Measurements from ENCODE around the gene TBC1D2B.
"Not testable (repeated sequence)": the region's sequence is repeated elsewhere in the genome, so short reads cannot be mapped to it uniquely, and the experiment has no call there.

TBC1D2B gene

DNA sequence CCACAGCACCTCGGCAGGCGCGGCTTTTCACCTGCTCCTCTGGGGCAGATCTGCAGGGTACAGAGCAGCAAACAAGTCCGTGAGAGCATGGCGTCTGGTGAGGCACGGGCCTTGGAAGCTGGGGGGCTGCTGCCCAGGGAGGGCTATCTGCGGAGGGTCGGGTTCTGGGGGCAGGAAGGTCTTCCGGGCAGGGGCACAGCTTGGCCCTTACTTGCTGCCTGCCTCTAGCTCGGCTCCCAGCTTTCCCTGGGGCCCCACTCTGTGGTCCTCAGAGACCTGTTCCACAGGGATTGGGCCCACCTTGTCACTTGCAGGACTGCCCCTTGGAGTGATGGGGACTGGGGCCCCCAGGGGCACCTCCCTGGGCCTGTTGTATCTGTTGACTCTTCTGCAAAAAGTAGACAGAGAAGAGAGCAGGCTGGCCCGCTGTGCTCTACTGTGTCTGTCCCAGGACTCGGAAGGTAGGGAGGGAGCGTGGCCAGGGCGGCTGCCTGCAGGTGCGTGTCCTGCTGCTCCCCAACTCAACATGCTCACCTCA lies 84.1 kb downstream of the TBC1D2B start:
- H3K4me3 ChIP-seq (ENCODE audit: low read length): no peak overlapping the region
- TF ChIP-seq CTCF (conservative IDR thresholded peaks at IDR 0.05; ENCODE audit: low read depth, low read length): no peak
- DNase-seq (ENCODE audit: low read depth): no peak

- TF ChIP-seq CTCF (conservative IDR thresholded peaks at IDR 0.05; ENCODE audit: low read depth, low read length): no peak
- no peak for DNase-seq (ENCODE audit: low read depth)
- H3K4me3 ChIP-seq (ENCODE audit: low read length): no peak overlapping the region
Measured at GRCh38 chr15:77992356-77993222, 84.9 kb downstream of the TBC1D2B start.

- H3K4me3 ChIP-seq (ENCODE audit: low read length); DNase-seq (ENCODE audit: low read depth): not testable (repeated sequence)
Measured at GRCh38 chr15:77991658-77992201, 85.8 kb downstream of the TBC1D2B start.

DNA sequence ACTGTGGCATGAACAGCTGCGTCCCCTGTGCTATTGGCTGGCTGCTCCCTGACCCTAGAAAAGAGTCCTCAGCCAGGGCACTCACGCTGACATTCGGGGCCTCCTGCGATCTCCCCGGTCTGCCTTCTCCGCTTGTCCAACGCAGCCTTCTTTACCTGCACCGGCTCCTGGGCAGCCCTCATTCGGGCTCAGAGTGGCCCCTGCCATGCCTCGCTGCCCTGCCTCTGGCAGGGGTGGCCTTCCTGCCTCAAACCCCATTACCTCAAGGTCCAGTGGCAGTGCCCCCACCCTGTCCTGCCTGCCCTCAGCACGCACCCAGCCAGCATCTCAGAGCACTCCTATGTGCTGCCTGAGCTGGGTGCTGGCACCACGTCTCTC lies 86.5 kb downstream of the TBC1D2B start:
- TF ChIP-seq CTCF (conservative IDR thresholded peaks at IDR 0.05; ENCODE audit: low read depth, low read length): no peak
- DNase-seq (ENCODE audit: low read depth): no peak

DNA sequence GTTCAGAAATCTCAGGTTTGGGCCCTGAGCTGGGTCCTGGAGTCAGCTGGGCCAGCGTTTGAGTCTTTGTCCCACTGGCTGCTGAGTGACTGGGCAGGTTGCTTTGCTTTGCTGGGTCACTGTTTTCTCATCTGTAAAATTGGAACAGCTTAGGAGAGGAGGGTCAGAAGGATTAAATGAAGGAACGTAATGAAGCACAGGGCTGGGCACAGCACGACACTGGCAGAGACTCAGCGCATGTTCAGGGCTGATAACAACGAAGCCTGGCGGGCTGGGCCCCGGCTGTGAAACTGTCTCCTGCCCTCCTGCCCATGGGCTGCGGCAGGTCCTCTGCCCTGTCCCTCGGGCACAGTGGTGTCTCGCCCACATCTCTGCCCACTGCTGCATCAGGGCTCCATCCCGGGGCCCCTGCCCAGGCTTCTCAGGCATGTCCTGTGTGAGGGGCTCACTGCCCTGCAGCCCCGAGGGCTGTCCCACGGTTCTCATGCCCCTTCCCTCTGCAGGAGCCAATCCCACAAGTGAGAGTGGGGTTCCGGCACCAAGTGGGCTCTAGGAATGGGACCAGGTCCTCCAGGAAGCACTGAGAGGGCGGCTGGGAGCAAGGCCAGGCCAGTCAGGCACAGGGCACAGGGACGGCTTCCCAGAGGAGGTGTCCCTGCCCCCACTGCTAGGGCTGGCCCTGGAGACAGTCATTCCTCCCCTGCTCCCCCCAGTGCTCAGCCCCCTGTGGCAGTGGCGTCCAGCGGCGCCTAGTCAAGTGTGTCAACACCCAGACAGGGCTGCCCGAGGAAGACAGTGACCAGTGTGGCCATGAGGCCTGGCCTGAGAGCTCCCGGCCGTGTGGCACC lies 88.0 kb downstream of the TBC1D2B start:
- no peak for DNase-seq (ENCODE audit: low read depth)
- no peak for TF ChIP-seq CTCF (conservative IDR thresholded peaks at IDR 0.05; ENCODE audit: low read depth, low read length)

More for the DNA sequence above, 86.5 kb downstream of the TBC1D2B start:
- no peak overlapping the region for H3K4me3 ChIP-seq (ENCODE audit: low read length)

DNA sequence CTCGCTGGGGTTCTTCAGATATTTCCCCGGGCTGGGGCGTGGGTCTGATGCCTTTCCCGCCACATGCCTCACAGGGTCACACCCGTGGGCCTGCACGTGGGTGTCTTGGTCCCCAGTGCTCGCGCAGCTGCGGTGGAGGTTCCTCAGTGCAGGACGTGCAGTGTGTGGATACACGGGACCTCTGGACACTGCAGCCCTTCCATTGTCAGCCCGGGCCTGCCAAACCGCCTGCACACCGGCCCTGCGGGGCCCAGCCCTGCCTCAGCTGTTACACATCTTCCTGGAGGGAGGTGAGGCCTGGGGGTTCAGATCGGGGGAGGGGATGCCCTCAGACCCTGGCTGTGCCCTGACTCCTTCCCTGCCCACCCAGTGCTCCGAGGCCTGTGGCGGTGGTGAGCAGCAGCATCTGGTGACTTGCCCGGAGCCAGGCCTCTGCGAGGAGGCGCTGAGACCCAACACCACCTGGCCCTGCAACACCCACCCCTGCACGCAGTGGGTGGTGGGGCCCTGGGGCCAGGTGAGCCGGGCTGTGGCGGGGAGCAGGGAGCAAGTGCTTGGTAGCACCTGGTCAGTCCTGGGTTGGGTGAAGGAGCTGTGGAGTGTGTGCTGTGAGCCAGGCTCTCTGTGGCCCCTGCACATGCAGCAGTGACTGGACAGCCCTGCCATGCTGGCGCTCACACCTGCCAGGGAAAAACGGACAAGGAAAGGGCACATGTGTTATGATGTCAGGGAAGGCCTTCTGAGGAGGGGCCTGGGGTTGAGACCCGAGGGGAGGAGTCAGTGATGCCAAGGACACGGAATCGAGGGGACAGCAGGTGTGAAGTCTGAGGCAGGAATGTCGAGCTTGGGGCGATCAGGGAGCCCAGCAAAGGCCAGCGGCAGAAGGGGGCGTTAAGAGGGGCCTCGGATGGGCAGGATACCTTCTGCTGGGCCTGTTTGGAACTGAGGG lies 88.9 kb downstream of the TBC1D2B start:
- DNase-seq (ENCODE audit: low read depth): no peak
- TF ChIP-seq CTCF (conservative IDR thresholded peaks at IDR 0.05; ENCODE audit: low read depth, low read length): no peak
- H3K4me3 ChIP-seq (ENCODE audit: low read length): no peak overlapping the region

More for the DNA sequence above, 88.0 kb downstream of the TBC1D2B start:
- H3K4me3 ChIP-seq (ENCODE audit: low read length): no peak overlapping the region

GRCh38 chr15:77987765-77988136 lies 89.8 kb downstream of the TBC1D2B start:
- H3K4me3 ChIP-seq (ENCODE audit: low read length); DNase-seq (ENCODE audit: low read depth): not testable (repeated sequence)

Data from retinal pigment epithelial cell (primary cell).